ENCODE measurements around the gene SLC9B2.
A peak's percentile ranks its signal among the peaks of the same experiment; 100 is the strongest.

The SLC9B2 gene

DNA sequence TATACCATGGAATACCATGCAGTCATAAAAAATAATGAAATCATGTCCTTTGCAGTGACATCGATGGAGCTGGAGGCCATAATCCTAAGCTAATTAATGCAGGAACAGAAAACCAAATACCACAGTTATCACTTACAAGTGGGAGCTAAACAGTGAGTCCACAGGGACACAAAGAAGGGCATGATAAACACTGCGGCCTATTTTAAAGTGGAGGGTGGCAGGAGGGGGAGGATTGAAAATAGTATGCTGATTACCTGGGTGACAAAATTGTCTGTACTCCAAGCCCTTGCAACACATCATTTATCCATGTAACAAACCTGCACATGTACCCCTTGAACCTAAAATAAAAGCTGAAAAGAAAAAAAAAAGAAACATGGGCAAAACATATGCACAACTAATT lies 40.4 kb downstream of the SLC9B2 start:
- Histone ChIP-seq H3K9me3 (ENCODE audit: low read length) (no peaks in the 10 kb centered on the region), H3K4me1 (ENCODE audit: insufficient read depth, low read length) (no peaks in the 10 kb centered on the region), H3K36me3 (ENCODE audit: insufficient read depth, low read length) (peaks cover 5% of the 10 kb centered on the region), H3K4me3 (ENCODE audit: low read depth in 1 of 2, low read length in 2 of 2) (no peak overlapping the region), H3K9ac (ENCODE audit: low read length) (no peak overlapping the region), H3K27me3 (ENCODE audit: control insufficient read depth in 1 of 2, insufficient read depth in 2 of 2, low read length in 2 of 2) (no peaks in the 10 kb centered on the region), H3K27ac (ENCODE audit: low read depth, low read length) (no peak overlapping the region)

DNA sequence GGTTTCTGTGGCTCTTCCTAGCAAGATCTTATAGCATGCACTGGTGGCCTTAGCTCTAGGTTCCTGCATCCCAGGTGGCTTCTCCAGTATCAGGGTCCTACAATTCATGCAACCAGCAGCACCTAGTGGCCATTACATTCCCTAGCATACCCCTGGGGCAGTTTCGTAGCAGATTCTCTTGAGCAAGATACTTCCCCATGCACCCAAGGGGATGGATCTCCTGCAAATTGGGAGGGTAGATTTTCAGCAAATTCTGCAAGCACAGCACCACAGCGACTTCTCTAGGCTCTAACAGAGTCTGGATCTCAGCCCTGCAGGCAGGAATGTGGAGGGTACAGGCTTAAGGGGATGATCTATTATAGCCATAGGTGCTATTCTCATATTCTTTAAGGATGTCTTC lies 44.0 kb downstream of the SLC9B2 start:
- Histone ChIP-seq H3K27ac (ENCODE audit: low read depth, low read length) (no peak overlapping the region), H3K36me3 (ENCODE audit: insufficient read depth, low read length) (peaks cover 5% of the 10 kb centered on the region), H3K9me3 (ENCODE audit: low read length) (no peaks in the 10 kb centered on the region), H3K27me3 (ENCODE audit: control insufficient read depth in 1 of 2, insufficient read depth in 2 of 2, low read length in 2 of 2) (no peaks in the 10 kb centered on the region), H3K9ac (ENCODE audit: low read length) (no peak overlapping the region), H3K4me1 (ENCODE audit: insufficient read depth, low read length) (no peaks in the 10 kb centered on the region), H3K4me3 (ENCODE audit: low read depth in 1 of 2, low read length in 2 of 2) (no peak overlapping the region)

DNA sequence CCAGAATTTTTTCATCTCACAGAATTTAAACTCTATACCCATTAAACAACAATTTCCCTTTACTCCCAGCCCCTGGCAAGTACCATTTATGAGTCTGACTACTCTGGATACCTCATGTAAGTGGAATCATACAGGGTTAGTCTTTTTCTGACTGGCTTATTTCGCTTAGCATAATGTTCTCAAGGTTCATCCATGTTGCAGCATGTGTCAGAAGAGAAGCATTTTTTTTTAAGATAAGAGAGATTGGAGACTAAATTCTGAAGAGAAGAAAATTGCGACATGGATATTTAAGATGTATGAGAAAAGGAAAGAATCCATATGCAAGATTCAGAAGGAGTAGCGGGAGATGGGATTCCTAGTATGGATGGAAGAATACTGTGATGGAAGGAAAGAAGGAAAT lies 45.8 kb downstream of the SLC9B2 start:
- Histone ChIP-seq H3K36me3 (ENCODE audit: insufficient read depth, low read length) (peaks cover 5% of the 10 kb centered on the region), H3K27me3 (ENCODE audit: control insufficient read depth in 1 of 2, insufficient read depth in 2 of 2, low read length in 2 of 2) (no peaks in the 10 kb centered on the region), H3K27ac (ENCODE audit: low read depth, low read length) (no peak overlapping the region), H3K9me3 (ENCODE audit: low read length) (no peaks in the 10 kb centered on the region), H3K4me1 (ENCODE audit: insufficient read depth, low read length) (no peaks in the 10 kb centered on the region), H3K9ac (ENCODE audit: low read length) (no peak overlapping the region), H3K4me3 (ENCODE audit: low read depth in 1 of 2, low read length in 2 of 2) (no peak overlapping the region)

DNA sequence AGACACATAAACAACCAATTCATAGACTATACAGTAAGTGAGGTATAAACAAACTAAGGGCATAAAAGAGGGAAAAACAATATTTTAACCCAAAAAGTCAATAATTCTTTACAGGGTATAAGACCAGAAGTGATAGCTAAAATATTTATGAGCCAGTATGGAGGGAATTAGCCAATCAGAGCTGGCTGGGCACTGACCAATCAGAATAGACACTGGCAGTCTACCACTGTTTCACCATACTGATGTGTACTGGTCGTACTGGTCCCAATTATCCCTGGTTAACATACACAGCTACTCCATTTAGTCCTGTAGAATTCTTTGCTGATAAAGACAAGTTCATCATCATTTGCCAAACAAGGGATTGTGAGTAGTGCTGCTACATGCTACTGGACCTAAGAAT lies 47.3 kb downstream of the SLC9B2 start:
- Histone ChIP-seq H3K27ac (ENCODE audit: low read depth, low read length) (no peak overlapping the region), H3K4me3 (ENCODE audit: low read depth in 1 of 2, low read length in 2 of 2) (no peak overlapping the region), H3K4me1 (ENCODE audit: insufficient read depth, low read length) (no peaks in the 10 kb centered on the region), H3K9me3 (ENCODE audit: low read length) (no peaks in the 10 kb centered on the region), H3K9ac (ENCODE audit: low read length) (no peak overlapping the region), H3K27me3 (ENCODE audit: control insufficient read depth in 1 of 2, insufficient read depth in 2 of 2, low read length in 2 of 2) (no peaks in the 10 kb centered on the region), H3K36me3 (ENCODE audit: insufficient read depth, low read length) (peaks cover 9% of the 10 kb centered on the region)

DNA sequence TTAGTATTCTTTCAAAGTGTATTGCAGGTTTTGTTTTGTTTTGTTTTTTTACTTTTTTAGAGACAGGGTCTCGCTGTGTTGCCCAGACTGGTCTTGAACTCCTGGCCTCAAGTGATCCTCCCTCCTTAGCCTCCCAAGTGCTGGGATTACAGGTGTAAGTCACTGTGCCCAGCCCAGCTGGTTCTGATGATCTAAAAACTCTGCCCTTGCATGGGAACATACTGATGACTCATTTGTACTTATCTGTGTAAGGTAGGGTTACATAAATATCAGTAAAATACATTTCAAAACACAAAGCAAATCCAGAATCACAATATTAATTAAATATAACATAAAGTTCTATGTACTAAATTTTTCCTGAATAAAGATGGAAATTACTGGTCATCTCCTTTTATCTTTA lies 49.7 kb downstream of the SLC9B2 start:
- H3K9me3 ChIP-seq (ENCODE audit: low read length): no peaks in the 10 kb centered on the region

DNA sequence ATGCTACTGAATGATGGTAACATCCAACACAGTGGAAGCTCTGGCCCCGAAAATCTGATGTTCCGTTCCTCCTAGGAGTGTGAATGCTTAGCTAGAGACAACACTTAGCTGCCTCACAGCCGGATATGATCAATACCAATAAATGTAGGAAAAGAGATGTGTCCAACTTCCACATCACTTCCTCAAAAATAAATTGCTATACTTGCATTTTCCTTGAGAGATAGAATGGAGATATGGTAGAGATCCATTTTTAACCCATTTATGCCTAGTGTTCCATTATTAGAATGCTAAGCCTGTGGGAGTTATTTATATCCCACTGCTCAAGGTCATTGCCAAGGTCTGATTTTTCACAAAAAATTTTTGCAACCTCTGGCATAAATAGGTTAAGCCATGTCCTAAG lies 51.6 kb downstream of the SLC9B2 start:
- H3K9ac ChIP-seq (ENCODE audit: low read length): no peak overlapping the region
- H3K36me3 ChIP-seq (ENCODE audit: insufficient read depth, low read length): peaks cover 9% of the 10 kb centered on the region
- H3K9me3 ChIP-seq (ENCODE audit: low read length): no peaks in the 10 kb centered on the region
- no peak overlapping the region for H3K4me3 ChIP-seq (ENCODE audit: low read depth in 1 of 2, low read length in 2 of 2)
- H3K27ac ChIP-seq (ENCODE audit: low read depth, low read length): no peak overlapping the region
- H3K27me3 ChIP-seq (ENCODE audit: control insufficient read depth in 1 of 2, insufficient read depth in 2 of 2, low read length in 2 of 2): no peaks in the 10 kb centered on the region
- H3K4me1 ChIP-seq (ENCODE audit: insufficient read depth, low read length): no peaks in the 10 kb centered on the region

More for the DNA sequence above, 49.7 kb downstream of the SLC9B2 start:
- Histone ChIP-seq H3K4me3 (ENCODE audit: low read depth in 1 of 2, low read length in 2 of 2) (no peak overlapping the region), H3K27ac (ENCODE audit: low read depth, low read length) (no peak overlapping the region), H3K27me3 (ENCODE audit: control insufficient read depth in 1 of 2, insufficient read depth in 2 of 2, low read length in 2 of 2) (no peaks in the 10 kb centered on the region), H3K9ac (ENCODE audit: low read length) (no peak overlapping the region), H3K4me1 (ENCODE audit: insufficient read depth, low read length) (no peaks in the 10 kb centered on the region), H3K36me3 (ENCODE audit: insufficient read depth, low read length) (peaks cover 9% of the 10 kb centered on the region)

DNA sequence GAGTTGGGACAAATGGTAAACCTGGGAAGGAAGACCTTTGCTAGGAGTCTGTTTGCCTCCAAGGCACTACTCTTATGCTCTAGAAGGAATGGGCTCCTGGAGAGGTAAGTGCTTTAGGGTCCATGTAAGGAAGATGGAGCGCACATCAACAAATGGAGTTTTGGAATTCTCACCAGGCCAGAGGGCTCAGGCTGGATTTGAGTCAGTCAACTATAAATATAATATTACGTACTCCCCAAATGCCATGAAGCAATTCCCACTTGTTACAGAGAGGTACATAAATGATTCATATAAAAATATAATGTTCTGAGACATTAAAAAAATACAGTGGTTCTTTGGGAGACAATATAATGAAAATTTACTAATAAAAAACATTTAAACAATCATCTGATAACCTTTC lies 55.4 kb downstream of the SLC9B2 start:
- Histone ChIP-seq H3K9me3 (ENCODE audit: low read length) (no peaks in the 10 kb centered on the region), H3K9ac (ENCODE audit: low read length) (no peak overlapping the region), H3K27me3 (ENCODE audit: control insufficient read depth in 1 of 2, insufficient read depth in 2 of 2, low read length in 2 of 2) (no peaks in the 10 kb centered on the region), H3K36me3 (ENCODE audit: insufficient read depth, low read length) (peaks cover 8% of the 10 kb centered on the region), H3K4me3 (ENCODE audit: low read depth in 1 of 2, low read length in 2 of 2) (no peak overlapping the region), H3K4me1 (ENCODE audit: insufficient read depth, low read length) (peaks cover 7% of the 10 kb centered on the region), H3K27ac (ENCODE audit: low read depth, low read length) (no peak overlapping the region)

DNA sequence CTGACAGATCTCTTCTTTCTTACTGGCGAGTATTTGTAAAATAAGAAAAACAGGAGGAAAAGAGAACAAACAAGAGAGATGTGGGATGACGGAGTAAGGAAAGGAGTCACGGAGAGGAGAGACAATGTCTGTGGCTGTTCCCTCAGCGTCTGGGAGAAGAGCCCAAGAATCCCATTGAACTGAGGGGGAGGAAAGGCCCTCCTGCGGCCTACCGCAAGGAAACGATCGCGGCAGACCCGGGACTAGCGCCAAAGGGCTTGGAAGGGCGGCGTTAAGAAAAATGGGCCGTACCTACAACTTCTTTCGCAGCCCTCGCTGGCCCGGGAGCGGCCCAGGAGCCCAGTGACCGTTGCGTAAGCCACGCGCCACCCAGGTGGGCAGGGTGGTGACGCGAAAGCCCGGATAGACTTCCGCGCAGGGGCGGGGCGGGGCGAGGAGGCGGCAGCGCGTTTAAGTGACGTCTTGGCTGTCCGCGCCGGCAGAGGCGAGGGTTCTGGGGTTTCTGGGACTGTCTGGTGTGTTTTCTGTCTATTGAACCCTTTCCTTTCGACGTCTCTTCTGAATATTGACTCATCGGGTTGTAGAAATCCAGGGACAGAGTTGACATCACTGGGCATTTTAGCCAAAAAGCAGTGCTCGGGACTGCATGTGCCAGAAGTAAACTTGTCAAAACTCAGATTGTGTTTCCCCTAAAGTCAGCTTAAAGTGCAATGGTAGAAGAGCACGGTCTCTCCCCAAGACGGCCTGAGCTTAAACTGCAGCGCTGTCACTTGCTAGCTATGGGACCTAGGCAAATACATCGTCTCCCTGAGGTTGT lies 57.0 kb downstream of the SLC9B2 start, which contains the start of gene SLC9B1:
TSS of gene SLC9B1 (minus strand) at position 398 of the 817 bp plus-strand sequence. CDS start 27,994 bp downstream, outside the sequence.
- Histone ChIP-seq H3K4me3 (ENCODE audit: low read depth in 1 of 2, low read length in 2 of 2) (peak within 1 kb of the TSS; percentile 31 to 76), H3K4me1 (ENCODE audit: insufficient read depth, low read length) (peaks cover 7% of the 10 kb centered on the region), H3K36me3 (ENCODE audit: insufficient read depth, low read length) (no peaks in the 10 kb centered on the region), H3K27ac (ENCODE audit: low read depth, low read length) (peak within 1 kb of the TSS; percentile 91), H3K27me3 (ENCODE audit: control insufficient read depth in 1 of 2, insufficient read depth in 2 of 2, low read length in 2 of 2) (no peaks in the 10 kb centered on the region), H3K9ac (ENCODE audit: low read length) (peak within 1 kb of the TSS; percentile 96), H3K9me3 (ENCODE audit: low read length) (no peaks in the 10 kb centered on the region)

DNA sequence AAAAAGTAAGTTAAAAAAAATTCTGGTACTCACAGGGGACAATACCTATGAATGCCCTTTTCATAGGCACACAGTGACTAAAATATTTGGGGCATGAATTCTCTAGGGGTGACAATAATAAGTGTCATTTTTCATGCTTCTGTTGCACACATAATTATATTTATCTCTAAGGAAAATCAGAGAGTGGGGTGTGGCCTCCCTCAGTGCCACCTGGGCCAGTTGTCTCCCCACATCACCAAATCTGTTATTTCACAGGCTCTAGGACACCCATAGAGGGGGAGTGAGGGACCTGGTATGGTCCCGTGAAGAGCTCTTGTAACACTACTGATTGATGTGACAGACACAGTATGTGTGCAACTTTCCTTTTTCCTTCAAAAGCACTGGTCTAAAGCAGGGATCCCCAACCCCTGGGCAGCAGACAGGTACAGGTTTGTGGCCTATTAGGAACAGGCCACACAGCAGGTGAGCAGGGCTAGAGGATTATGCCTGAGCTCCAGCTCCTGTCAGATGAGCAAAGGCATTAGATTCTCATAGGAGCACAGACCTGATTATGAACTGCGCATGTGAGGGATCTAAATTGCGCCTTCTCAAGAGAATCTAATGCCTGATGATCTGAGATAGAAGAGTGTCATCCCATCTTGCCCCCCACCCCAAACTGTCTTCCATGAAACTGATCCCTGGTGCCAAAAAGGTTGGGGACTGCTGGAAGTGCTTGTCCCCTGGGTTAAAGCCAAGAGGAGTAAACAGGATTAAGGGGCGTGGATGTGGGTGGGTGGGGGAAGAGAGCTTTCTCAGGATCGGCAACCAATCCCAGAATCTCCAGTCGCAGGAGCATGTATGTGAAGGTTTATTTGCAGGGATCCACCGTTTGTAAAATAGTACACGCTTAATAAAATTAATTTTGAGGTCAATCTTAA lies 57.9 kb downstream of the SLC9B2 start:
- Histone ChIP-seq H3K9me3 (ENCODE audit: low read length) (no peaks in the 10 kb centered on the region), H3K9ac (ENCODE audit: low read length) (peak overlapping the region; percentile 96), H3K4me1 (ENCODE audit: insufficient read depth, low read length) (peaks cover 7% of the 10 kb centered on the region), H3K4me3 (ENCODE audit: low read depth in 1 of 2, low read length in 2 of 2) (peak overlapping the region; percentile 31 to 76), H3K27me3 (ENCODE audit: control insufficient read depth in 1 of 2, insufficient read depth in 2 of 2, low read length in 2 of 2) (no peaks in the 10 kb centered on the region), H3K36me3 (ENCODE audit: insufficient read depth, low read length) (no peaks in the 10 kb centered on the region), H3K27ac (ENCODE audit: low read depth, low read length) (peak overlapping the region; percentile 91)

DNA sequence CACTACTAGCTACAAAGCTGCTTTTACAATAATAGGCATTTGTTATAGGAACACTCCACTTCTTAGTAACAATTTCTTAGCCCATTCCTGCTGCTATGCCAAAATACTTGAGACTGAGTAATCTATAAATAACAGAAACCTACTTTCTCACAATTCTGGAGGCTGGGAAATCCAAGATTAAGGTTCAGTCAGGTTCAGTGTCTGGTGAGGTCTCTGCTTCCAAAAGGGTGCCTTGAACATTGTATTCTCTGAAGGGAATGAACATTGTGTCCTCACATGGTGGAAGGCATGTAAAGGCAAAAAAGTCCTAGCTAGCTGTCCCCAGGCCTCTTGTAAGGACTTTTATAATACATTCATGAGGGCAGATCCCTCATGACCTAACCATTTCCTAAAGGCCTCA lies 64.0 kb downstream of the SLC9B2 start:
- Histone ChIP-seq H3K4me1 (ENCODE audit: insufficient read depth, low read length) (peaks cover 21% of the 10 kb centered on the region), H3K9ac (ENCODE audit: low read length) (no peak overlapping the region), H3K4me3 (ENCODE audit: low read depth in 1 of 2, low read length in 2 of 2) (no peak overlapping the region), H3K9me3 (ENCODE audit: low read length) (no peaks in the 10 kb centered on the region), H3K27me3 (ENCODE audit: control insufficient read depth in 1 of 2, insufficient read depth in 2 of 2, low read length in 2 of 2) (no peaks in the 10 kb centered on the region), H3K27ac (ENCODE audit: low read depth, low read length) (peak overlapping the region; percentile 50), H3K36me3 (ENCODE audit: insufficient read depth, low read length) (no peaks in the 10 kb centered on the region)

DNA sequence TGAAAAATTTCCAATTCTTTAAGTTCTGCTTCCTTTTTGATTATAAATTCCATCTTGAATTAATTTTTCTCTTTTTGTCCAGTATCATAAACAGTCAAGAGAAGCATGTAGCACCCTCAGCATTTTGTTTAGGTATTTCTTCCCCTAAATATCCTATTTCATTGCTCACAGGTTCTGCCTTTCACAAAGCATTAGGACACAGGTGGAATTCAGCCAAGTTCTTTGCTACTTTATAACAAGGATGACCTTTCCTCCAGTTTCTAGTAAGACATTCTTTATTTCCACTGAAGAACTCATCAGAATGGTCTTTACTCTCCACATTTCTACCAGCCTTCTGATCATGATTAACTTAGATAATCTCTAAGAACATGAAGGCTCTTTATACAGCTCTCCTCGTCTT lies 64.5 kb downstream of the SLC9B2 start:
- Histone ChIP-seq H3K4me3 (ENCODE audit: low read depth in 1 of 2, low read length in 2 of 2) (no peak overlapping the region), H3K36me3 (ENCODE audit: insufficient read depth, low read length) (no peaks in the 10 kb centered on the region), H3K9me3 (ENCODE audit: low read length) (no peaks in the 10 kb centered on the region), H3K27ac (ENCODE audit: low read depth, low read length) (peak overlapping the region; percentile 50), H3K9ac (ENCODE audit: low read length) (no peak overlapping the region), H3K4me1 (ENCODE audit: insufficient read depth, low read length) (peaks cover 21% of the 10 kb centered on the region), H3K27me3 (ENCODE audit: control insufficient read depth in 1 of 2, insufficient read depth in 2 of 2, low read length in 2 of 2) (no peaks in the 10 kb centered on the region)
